Colon (tissue), 2 donors: ENCODE data around the gene NT5DC1.

Experiments
- FAIRE-seq: peaks from 2 replicates; lab custom pipeline; 2012; peaks lifted over from hg19 to GRCh38; lab: Jason Lieb, UNC
- donor health status: control.
- donor health status: control.

Gene NT5DC1

DNA sequence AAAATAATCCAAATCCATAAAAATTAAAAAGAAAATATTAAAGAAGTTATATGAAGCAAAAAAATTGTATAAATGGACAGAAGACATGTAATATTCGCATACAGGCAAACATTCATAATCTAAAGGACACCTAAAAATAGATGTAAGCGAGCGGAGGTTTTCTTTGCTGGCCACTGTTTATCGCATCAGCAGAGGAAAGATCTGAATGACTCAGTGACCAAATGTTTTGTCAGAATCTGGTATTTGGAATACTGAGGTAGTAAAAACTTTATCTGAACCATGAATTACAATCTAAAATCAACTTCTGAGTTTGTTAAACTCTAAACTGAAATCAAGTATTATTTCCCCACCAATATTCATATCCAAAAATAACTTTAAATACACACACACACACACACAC, 145.4 kb downstream of the NT5DC1 start:
- FAIRE-seq: no peak

DNA sequence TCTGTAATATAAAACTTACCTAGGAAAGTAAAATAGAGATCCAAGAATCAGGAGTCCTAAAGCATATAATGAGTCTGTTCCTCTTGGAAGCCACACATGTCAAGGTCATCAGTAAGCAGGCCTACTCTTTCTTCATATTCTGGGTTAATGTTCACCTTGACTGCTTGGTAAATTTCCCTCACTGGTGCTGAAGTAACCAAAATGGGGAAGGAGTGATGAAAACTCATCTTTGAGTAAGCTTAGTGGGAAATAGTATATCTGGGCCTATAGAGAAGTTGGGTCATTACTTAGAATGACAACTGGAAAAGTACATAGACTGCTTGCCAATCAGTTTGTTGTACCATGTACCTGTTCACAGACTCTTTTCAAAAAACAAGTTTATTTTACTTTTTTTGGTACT, 146.6 kb downstream of the NT5DC1 start:
- FAIRE-seq: no peak

DNA sequence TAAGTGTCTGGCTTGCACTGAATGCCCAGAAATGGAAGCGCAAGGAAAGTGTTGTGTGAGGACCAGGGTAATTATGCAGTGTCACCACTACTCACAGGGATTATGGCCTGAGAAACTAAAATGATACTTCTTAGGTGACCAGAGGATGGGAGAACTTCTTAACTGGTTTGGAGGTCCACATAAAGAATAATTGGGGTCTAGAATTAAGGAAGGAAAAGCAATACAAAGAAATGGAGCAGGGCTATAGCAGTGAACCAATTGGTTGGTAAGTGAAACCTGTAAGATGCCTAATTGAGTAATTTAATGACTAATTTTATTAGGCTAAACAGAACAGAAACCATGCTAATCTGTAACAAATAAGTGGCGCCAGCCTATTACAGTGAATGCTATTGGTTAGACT, 147.9 kb downstream of the NT5DC1 start:
- no peak for FAIRE-seq

DNA sequence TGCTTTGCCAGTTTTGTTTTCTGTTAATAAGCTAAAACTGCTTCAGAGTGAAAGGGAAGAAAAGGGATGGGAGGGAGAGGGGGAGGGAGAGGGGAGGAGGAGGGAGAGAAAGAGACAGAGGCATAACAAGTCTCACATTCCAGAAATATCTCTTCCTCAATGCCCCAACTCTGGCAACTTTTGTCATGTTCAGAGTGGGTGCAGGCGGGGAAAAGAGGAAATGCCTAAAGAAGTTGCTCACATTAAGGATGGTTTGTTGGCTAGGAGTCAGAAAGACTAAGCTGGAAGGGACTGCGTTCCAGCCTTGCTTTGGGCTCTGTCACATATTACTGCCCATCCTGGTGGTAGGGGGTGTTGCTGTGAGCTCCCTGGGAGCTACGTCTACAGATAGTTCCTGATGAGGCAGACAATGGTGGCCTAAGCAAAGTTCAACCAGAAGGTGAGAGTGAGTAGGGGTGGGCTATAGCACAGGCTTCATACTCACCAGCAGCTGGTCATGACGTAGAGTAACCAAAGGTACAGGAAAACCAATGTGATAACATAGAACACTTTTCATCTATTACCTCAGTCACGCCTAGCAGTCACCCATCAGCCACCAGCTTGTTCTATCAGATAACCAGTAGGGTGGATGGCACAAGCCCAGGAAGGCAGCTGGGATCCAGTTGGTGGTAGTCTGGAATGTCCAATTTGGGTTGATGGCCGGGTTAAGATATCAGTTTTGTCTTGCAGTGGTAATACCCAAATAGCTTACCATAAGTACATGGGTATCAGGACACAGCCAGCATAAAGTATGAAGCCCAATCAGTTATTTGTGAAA, 151.1 kb downstream of the NT5DC1 start:
- no peak for FAIRE-seq

DNA sequence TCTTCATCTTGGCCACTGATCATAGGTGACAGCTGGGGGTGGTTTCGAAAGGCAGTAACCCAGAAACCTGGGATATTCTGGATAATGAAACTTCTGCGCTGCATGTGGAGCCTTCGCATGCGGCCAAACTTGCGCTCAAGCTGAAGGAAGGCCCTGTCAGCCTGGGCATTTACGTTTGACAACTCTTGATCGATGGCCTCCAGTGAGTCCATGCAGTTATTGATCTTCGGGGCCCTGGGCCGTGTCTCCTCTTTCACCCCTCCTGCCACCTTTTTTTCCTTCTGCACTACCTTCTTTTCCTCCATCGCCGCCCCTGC, 152.5 kb downstream of the NT5DC1 start:
- FAIRE-seq: no peak

DNA sequence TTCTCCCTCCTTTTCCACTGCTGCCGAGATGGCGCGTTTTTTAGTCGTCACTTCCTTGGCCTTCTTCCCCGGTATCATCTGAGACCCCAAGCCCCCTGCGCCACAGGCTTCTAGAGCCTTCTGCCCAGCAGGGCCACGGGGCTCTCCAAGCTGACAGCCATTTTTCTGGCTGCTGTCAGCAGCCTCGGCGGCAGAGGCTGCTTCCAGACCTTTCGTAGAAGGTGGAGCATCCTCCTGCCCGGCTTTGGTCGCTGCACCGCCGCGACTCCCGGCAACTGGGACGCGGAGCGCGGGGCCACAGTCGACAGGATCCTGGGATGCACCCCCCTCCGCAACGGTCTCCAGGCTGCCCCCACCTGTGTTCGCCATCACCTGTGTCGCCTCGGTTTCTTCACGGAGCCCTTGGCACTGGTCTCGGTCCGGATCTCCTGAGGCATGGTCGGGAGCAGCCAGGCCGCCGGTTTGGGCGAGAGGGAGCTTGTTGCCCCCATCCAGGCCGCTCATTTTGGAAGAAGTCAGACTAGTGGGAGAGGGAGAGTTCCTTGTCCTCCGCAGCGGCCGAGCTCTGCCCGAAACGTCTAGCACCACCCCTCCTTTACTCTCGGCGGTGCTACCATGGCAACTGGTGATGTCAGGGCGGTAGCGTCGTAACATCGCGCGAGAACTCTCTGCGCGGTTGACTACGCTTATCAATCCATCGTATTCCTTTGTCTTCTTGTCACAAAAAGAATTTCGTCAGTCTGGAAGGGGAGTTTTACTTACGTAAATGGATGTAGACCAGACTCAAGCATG, 153.0 kb downstream of the NT5DC1 start, which contains the start of gene TSPYL4:
Gene TSPYL4, minus strand, starts transcription at position 571 of the 792 bp plus-strand sequence. Its CDS starts 67 bp downstream, at position 504.
- no peak for FAIRE-seq

DNA sequence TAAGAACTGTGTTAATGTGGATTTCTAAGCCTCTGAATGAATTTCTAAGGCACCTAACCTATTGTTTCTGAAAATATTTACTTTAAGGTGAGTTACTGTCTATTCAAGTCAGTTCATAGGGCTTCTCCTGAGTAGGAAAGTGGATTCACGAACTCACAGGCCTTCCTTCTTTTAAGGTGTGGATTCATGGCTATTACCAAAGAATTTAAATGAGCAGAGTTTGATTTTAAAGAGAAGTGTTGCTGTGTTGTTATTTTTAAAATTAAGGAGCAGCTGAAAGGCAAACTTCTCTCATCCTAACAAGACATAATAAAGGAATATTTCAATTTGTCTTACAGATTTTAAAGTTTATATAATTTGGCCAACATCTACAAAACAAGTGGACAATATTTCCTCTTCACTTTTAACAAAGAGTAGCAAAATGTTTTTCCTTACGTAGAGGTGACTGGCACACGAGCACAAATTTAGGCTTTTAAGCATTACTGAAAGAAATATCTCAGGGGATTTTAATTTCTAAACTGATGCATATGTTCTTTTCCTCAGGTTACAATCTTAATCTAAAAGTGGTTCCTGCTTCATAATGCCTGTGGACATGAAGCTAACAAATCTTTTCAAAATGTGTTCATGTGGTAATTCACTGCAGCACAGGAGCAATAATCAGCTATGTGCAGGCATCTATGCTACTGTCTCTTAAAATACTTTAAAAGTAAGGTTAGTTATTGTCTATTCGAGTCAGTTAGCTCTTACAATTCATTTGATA, 153.8 kb downstream of the NT5DC1 start:
- FAIRE-seq: no peak

DNA sequence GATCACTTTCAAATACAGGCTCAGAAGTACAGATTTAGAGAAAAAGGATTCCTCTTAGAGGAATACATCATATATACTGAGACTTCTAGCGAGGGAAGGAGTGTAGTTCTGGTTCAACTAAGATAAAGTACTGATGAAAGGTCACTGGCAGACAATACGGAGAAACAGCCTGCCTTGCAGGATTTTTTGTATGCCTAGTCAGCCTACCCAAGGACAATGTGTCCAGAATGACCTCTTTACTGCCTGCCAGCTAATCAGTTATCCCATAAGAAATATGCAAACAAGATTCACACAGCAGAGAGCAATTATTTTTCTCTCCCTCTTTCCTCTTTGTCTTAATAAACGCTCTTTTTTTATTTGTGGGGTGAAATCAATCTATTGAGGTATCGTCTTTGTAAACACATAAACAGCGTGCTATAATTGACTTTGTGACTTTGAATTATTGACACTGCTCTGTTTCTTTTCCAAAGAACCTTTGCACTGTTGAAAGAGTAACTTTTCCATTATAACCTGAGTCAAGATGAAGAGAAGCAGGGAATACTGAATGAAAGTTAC, 154.7 kb downstream of the NT5DC1 start:
- FAIRE-seq: no peak

DNA sequence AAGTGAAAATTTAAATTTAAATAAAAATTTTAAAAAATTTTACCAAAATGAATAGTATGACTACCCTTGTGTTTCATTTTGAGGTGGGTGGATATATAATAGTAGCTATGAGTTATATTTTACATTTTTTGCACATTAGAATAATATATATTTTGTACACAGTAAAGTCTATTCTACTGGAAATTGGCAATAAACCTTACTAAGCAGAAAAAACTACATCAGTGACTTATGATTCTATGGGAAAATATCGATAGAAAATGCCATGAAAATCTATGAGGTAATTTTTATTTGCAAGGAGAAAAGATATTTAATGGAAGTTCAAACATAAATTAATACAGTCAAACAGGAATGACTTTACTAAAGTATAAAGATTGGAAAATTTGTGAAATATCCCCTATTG, 156.0 kb downstream of the NT5DC1 start:
- FAIRE-seq: no peak

DNA sequence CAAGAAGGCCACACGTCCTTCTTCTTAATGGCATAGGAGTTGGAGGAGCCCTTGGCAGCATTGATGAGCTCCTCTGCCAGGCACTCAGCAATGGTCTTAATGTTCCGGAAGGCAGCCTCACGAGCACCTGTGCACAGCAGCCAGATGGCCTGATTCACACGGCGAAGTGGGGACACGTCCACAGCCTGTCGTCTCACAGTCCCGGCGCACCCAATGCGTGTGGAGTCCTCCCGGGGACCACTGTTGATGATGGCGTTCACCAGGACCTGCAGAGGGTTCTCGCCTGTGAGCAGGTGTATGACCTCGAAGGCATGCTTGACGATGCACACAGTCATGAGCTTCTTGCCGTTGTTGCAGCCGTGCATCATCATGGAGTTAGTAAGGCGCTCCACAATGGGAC, 157.9 kb downstream of the NT5DC1 start:
- FAIRE-seq: no peak

DNA sequence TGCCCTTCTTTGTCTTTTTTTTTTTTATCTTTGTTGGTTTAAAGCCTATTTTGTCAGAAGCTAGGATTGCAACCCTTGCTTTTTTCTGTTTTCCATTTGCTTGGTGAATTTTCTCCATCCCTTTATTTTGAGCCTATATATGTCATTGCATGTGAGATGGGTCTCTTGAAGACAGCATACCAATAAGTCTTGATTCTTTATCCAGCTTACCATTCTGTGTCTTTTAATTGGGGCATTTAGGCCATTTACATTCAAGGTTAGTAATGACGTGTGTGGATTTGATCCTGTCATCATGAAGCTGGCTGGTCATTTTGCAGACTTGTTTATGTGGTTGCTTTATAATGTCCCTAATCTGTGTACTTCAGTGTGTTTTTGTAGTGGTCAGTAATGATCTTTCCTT, 162.7 kb downstream of the NT5DC1 start:
- no peak for FAIRE-seq

DNA sequence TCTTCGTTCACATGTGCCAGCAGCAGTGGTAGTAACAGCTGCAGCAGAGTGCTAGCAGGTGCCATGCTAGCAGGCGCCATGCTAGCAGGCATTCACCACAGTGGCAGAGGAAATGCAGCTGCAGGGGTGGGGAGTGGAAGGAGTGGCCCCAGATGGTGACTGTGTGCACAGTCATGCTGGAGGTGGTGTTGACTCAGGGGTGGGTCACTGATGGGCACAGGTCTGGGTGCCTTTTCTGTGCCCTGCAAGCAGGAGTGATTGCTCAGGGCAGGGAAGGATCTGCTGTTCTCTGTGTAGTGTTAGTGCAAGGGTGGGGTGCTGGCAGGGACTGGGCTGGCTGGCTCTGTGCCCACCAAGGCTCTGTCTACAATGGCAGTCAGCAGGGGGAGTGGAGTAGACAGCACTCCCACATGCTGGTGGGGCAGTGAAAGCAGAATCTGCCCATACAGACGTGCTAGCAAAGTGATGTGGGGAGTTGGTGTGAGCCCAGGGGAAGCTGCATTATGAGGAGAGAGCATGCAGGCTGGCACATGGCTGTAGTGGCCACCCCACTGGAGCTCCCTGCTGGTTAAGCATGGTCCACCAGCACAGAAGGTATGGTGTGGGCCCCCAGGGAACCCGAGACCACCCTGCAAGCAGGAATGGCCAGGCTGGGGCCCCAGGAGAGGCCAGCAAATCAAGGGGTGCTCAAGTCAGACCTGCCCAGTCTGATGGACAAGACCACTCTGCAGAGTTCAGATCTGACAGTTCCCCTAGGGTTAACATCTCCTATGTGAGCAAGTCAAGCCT, 164.6 kb downstream of the NT5DC1 start:
- no peak for FAIRE-seq

DNA sequence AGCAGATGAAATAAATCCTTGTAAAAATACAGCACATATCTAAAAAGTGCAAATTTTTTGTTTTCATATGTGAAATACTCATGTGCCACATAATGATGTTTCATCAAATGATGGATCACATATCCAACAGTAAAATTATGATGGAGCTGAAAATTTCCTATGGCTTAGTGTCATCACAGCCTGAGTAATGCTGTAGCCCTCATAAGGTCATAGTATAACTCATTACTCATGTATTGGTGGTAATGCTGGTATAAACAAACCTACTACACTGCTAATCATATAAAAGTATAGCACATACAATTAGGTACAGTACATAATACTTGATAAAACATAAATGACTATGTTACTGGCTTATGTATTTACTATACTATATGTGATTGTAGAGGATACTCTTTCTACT, 166.2 kb downstream of the NT5DC1 start:
- no peak for FAIRE-seq

DNA sequence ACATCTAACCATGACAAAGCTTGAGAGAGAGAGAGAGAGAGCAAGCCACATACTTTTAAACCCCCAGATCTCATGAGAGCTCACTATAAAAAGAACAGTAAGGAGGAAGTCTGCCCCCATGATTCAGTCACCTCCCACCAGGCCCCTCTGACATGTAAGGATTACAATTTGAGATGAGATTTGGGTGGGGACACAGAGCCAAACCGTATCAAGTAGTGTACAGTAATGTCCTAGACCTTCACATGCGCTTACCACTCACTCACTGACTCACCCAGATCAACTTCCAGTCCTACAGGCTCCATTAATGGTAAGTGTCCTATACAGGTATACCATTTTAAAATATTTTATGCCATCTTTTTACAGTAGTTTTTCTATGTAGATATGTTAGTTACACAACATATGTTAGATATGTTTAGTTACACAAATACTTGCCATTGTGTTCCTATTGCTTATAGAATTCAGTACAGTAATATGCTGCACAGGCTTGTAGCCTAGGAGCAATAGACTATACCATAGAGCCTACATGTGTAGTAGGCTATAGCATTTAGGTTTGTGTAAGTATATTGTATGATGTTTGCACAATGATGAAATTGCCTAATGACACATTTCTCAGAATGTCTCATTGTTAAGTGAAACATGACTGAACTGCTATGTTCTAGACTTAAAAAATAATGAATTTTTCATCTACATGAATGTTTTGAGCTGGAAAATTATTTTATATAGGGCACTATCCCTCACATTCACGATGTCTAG, 167.4 kb downstream of the NT5DC1 start:
- no peak for FAIRE-seq

DNA sequence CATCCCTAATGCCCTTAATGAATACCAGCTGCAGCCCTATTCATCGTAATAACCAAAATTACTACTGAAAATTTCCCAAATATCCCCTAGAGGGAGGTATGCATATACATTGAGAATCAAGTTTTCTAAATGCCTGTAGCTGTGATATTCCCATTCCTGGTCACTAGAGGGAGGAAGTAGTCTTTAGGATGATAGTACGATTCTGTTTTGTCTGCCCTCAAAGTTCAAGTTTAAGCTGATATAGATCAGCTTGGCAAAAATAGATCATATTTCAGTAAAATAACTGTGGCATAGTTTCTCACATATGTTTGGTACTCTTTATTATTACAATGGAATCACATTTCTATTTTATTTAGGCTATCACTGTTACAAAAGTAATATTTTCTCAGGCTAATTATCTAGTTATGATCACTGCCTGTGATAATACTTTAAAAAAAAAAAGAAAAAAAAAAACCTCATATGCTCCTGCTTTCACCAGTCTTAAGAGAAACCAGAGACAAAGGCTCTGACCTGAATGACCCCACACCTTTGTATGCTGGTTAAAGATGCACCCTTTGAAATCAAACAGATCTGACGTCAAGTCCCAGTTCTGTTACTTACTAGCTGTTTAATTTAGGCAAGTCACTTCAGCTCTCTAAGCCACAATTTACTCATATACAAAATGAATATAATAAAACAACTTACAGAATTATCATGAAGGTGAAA, 168.1 kb downstream of the NT5DC1 start:
- no peak for FAIRE-seq

DNA sequence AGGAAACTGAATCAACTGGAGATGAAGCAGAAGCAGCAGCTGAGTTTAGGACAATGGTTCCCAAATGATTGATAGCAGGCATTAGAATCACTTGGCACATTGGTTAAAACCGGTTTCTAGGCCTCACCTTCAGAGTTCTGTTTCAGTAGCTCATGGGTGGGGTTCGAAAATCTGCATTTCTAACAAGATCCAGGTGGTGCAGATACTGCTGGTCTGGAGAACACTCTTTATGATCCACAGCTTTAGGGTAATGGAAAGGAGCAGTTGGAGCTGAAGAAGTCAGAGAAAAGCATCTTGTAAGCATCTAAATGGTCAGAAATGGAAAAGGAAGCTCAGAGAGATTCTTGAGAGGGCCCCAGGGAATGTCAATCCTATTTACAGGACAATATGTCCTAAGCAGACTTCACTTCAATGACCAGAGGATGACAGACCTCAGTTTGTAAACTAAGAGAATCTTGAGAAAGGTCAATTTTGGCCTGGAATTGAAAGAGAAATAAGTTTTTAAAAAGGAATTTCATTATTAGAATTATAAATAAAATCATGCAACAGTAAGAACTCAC, 170.6 kb downstream of the NT5DC1 start:
- no peak for FAIRE-seq

DNA sequence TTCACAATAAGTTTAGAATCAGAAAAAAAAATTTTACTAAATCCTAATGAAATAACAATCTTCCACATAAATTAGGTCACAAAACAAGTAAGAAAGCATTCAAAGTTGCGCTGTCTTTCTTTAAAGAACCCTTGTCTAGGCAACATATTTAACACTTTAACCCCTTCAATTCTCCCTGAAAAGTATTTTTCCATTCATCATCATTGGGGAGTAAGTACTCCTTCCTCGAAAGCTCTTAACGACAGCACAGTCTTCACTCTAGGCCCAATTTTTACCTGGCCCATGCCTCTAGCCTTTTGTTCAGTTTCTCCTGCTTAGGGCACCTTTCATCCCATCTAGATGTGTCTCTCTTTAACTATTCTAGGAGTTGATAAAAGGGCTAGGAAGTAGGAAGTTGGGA, 176.5 kb downstream of the NT5DC1 start:
- no peak for FAIRE-seq

DNA sequence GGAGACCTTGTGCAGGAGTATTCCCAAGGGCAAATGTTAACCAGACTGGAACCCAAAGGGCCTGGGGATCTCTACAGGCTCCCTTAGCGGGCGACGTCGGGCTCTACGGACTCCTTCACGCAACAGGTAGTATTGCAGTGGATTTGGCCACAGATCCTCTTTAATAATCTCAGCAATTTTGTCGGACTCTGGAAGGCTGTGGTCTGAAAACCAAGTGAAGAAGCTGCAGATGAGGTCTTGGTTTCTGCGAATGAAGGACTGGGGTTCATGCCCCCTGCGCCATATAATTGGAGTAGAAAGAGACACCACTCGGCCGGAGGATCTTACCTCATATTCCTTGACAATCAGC, 177.8 kb downstream of the NT5DC1 start:
- FAIRE-seq: no peak

DNA sequence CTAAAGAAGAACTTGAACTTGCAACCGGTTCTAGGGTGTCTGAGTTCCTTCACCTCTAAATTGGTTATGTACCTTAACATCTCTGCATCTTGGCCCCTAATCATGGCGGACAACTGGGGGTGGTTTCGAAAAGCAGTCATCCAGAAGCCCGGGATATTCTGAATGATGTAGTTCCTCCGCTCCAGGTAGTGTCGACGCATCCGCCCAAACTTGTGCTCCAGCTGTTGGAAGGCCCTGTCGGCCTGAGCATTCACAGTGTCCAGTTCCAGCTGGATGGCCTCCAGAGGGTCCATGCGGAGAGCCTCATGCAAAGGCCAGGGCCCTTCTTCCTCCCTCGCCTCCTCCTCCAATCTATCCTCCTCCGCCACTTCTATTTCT, 178.2 kb downstream of the NT5DC1 start:
- FAIRE-seq: no peak
